GM18909 (cell line): ENCODE results near the gene PCLAF.
"Not testable (repeated sequence)": the region's sequence is repeated elsewhere in the genome, so short reads cannot be mapped to it uniquely, and the experiment has no call there.

ENCODE experiments used
- ATAC-seq: cut with Tn5 transposase; IDR thresholded peaks from one replicate; pipeline ENCODE4 v1.9.1; 2021; ENCODE audit warnings: mild to moderate bottlenecking; ENCODE audit not compliant: unreplicated experiment, poor library complexity

PCLAF gene

GRCh38 chr15:64381000-64381751 lies at the start of gene PCLAF:
Gene PCLAF (minus strand): TSS chr15:64381441. CDS start chr15:64381371, 70 bp downstream.
- ATAC-seq = peak; percentile 99

- ATAC-seq = no peak
Observed at GRCh38 chr15:64430000-64430735, 48.9 kb upstream of the PCLAF start.

- ATAC-seq = no peak
Observed at GRCh38 chr15:64429448-64429847, 48.2 kb upstream of the PCLAF start.

- ATAC-seq = no peak
Observed at GRCh38 chr15:64426845-64427465, 45.7 kb upstream of the PCLAF start.

GRCh38 chr15:64425221-64425620 lies 44.0 kb upstream of the PCLAF start:
- ATAC-seq = no peak

- no peak for ATAC-seq
Observed at GRCh38 chr15:64423970-64424369, 42.7 kb upstream of the PCLAF start.

GRCh38 chr15:64422697-64423096 lies 41.5 kb upstream of the PCLAF start:
- no peak for ATAC-seq

- ATAC-seq = no peak
Observed at GRCh38 chr15:64412216-64412615, 31.0 kb upstream of the PCLAF start.

GRCh38 chr15:64400583-64400982 lies 19.3 kb upstream of the PCLAF start:
- ATAC-seq = no peak

- ATAC-seq = no peak
Observed at GRCh38 chr15:64398575-64398974, 17.3 kb upstream of the PCLAF start.

GRCh38 chr15:64396789-64397188 lies 15.5 kb upstream of the PCLAF start:
- ATAC-seq = no peak

- ATAC-seq = not testable (repeated sequence)
Observed at GRCh38 chr15:64392471-64392870, 11.2 kb upstream of the PCLAF start.

- ATAC-seq = no peak
Observed at GRCh38 chr15:64389036-64389435, 7.8 kb upstream of the PCLAF start.

- peak; percentile 97 for ATAC-seq
Observed at GRCh38 chr15:64387562-64388168, 6.4 kb upstream of the PCLAF start, which contains the start of gene TRIP4. Gene TRIP4 (plus strand): TSS chr15:64387836. CDS start chr15:64387864, 28 bp downstream.

GRCh38 chr15:64386291-64386690 lies 5.0 kb upstream of the PCLAF start:
- no peak for ATAC-seq

- no peak for ATAC-seq
Observed at GRCh38 chr15:64383760-64384159, 2.5 kb upstream of the PCLAF start.

- not testable (repeated sequence) for ATAC-seq
Observed at GRCh38 chr15:64380130-64380870, 941 bp downstream of the PCLAF start.

- no peak for ATAC-seq
Observed at GRCh38 chr15:64379216-64379960, 1.9 kb downstream of the PCLAF start.

GRCh38 chr15:64373360-64373759 lies 7.9 kb downstream of the PCLAF start:
- no peak for ATAC-seq
